Fibroblast of pulmonary artery (primary cell): ENCODE measurements around the gene GPM6B.

Experiments used
- DNase-seq: peaks from one replicate; pipeline ENCODE4 v3.0.0-alpha.2; 2010; ENCODE audit warnings: low read depth
- H3K4me3 ChIP-seq: replicated peaks from 2 replicates; pipeline ENCODE4 v1.5.1; 2011; ENCODE audit warnings: low read depth, mild to moderate bottlenecking, control low read depth, low read length, moderate library complexity
- TF ChIP-seq, protein P1 (sequence below): IDR thresholded peaks from 2 replicates; pipeline ENCODE4 v1.5.1; 2011; ENCODE audit warnings: mild to moderate bottlenecking, control low read depth, low read length, inconsistent platforms; ENCODE audit errors: missing control alignments

Gene GPM6B

DNA sequence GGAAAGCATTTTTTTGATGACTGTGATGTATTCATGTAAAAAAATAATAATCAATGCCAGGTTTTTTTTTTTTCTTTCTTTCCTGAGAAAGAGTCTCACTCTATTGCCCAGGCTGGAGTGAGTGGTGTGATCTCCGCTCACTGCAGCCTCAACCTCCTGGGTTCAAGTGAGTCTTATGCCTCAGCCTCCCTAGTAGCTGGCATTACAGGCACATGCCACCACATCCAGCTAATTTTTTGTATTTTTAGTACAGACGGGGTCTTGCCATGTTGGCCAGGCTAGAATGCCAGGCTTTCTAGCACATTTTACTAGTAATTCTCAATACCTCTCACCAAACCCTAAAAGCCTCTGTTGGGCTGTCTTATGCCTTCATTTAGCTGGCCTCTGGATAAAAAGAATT lies 25.7 kb downstream of the GPM6B start:
- DNase-seq, result no peak
- H3K4me3 ChIP-seq, result no peak overlapping the region
- TF ChIP-seq, protein P1, sequence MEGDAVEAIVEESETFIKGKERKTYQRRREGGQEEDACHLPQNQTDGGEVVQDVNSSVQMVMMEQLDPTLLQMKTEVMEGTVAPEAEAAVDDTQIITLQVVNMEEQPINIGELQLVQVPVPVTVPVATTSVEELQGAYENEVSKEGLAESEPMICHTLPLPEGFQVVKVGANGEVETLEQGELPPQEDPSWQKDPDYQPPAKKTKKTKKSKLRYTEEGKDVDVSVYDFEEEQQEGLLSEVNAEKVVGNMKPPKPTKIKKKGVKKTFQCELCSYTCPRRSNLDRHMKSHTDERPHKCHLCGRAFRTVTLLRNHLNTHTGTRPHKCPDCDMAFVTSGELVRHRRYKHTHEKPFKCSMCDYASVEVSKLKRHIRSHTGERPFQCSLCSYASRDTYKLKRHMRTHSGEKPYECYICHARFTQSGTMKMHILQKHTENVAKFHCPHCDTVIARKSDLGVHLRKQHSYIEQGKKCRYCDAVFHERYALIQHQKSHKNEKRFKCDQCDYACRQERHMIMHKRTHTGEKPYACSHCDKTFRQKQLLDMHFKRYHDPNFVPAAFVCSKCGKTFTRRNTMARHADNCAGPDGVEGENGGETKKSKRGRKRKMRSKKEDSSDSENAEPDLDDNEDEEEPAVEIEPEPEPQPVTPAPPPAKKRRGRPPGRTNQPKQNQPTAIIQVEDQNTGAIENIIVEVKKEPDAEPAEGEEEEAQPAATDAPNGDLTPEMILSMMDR, result no peak

DNA sequence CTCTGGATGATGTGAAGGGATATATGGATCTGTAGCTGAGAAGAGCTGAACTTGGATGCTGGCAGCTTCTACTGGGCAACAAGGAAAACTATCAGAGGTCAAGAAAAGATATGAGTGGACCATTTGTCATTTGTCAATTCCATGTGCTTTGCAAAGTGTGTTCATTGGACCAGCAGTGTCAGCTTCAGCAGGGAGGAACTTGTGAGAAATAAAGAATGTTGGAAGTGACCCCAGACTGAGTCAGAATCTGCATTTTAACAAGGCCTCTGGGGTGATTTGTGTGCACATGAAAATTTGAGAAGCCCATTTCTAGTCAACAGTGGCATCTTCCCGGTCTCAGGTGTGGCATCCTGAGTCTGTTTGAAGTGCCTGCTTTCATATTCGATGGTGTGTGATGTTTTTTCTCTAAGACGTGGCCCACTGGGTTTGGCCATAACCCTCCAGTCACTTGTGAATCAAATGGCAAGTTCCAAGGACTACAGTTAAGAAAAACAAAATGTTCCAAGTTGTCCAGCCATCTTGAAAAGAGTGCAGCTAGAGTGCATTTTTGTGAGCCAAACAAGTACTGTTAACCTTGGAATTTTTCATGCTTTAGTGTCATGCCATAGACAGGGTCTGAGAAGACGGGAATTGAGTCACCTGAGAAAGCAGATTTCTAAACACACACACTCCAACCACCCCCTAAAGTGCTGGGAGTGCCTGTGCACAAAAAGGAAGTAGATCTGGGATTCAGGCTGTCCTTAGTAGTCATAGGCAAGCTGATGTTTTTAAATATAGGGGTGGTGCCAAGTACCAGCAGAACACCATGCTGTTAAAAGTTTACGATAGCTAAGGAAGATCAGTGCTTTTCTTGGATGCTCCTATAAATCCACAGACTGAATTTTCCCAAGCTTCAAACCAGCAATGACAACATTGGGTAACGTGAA lies 26.4 kb downstream of the GPM6B start:
- TF ChIP-seq, protein P1, result no peak
- DNase-seq, result no peak
- no peak overlapping the region for H3K4me3 ChIP-seq

DNA sequence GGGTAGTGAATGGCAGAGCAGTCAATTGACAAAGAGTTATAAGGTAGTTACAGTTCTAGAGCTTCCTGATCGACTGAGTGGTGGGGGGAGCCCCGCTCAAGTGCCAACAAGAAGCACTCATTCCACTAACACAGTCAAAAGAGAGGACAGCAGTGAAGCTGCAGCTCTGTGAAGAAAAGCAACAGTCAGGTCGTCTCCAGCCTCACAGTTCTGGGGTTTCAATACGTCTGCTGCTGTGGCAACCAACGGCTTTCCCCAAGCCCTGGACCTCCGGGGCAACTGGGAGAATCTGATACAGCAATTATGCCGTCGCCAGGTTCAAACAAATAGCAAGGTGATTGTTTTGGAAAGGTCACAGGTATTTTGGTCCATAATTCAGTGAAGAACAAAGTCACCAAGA lies 30.8 kb downstream of the GPM6B start:
- TF ChIP-seq, protein P1, result no peak
- no peak overlapping the region for H3K4me3 ChIP-seq
- DNase-seq, result no peak

DNA sequence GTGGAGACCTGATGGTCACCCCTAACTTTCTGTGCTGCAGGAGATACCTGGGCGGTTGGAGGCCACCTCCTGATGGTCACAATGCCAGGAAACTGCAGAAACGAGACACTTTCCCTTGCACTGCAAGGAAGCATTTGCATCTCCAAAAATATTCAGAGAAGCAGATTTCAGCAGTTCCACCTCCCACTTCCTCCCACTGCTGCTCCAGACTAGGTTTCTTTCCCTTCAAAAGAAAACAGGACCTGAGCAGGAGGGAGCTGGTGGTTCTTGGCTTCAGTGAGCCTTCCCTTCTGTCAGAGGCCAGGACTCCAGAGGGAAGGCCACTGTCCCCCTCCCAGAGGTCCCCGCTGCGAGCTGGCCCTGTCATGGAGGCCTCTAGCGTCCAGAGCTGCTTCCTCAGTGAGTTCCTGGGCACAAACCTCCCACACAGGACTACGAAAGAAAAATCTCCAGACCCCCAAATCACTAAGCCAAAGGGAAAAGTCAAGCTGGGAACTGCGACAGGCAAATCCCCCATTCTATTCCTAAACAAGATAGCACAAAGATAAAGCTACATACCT lies 35.9 kb downstream of the GPM6B start:
- H3K4me3 ChIP-seq, result no peak overlapping the region
- TF ChIP-seq, protein P1, result no peak

DNA sequence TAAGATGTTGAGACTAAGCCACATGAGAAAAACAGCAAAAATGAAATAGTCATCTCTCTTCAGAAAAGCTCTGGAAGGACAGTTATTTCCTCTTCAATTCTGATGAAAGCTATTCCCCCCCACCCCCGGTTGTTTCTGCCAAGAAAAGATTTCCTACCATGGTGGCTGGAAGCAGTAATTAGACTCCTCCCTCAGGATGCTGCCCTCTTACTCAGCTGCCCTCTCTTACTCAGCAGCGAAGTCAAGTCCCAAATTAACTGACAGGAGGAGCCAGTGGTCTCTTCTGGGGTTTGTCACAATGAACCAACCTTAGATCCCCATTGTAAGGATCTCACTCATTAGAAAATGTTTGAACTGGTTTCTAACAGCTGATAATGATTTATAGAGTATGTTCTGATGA lies 38.0 kb downstream of the GPM6B start:
- peak; percentile 37 for DNase-seq
- TF ChIP-seq, protein P1, result no peak
- no peak overlapping the region for H3K4me3 ChIP-seq

More for the DNA sequence above, 35.9 kb downstream of the GPM6B start:
- no peak for DNase-seq

DNA sequence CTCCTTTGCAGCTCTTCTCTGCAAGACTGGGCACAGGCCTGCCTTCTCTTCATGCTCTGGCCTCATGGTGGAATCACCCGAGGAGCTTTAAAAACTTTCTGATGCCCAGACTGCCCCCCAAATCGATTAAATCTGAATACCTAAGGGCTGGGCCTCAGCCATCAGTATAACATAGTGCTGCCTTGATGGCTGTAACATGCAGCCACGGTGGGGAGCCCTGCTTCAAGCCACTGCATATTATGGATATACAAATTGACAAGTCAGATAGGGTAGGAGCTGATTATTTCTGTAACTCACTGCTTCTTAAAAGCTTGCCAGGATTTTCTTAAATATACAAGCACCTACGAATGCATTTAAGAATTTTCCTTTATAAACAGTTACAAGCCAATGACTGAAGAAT lies 40.5 kb downstream of the GPM6B start:
- DNase-seq, result no peak
- TF ChIP-seq, protein P1, result no peak
- H3K4me3 ChIP-seq, result no peak overlapping the region

DNA sequence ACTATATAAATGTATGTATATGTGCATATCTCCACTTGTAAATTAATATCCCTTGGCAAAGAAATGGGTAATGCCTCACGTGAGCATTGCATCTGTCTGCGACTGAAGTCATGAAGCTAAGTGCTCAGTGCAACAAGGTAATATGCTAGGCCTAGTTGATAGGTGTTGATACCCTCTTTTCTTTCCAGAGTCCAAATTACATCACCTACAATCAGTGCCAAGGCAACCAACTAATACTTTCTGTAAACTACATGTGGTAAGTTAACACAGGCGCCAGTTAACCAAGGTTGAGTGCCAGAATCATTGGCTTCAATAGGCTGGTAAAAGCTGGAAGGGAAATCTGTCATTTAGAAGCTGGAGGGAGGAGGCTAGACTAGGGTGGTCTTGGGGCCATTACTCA lies 41.1 kb downstream of the GPM6B start:
- DNase-seq, result no peak
- TF ChIP-seq, protein P1, result no peak
- no peak overlapping the region for H3K4me3 ChIP-seq
